ENCODE data around the gene SIVA1. TPM values are rescaled to one million over a fixed set of nuclear protein-coding genes. Genes with fewer than 3 reads are reported as not detected.

Gene SIVA1
- polyA plus RNA-seq, 3 donors, result 102 to 193 (median 156) TPM

DNA sequence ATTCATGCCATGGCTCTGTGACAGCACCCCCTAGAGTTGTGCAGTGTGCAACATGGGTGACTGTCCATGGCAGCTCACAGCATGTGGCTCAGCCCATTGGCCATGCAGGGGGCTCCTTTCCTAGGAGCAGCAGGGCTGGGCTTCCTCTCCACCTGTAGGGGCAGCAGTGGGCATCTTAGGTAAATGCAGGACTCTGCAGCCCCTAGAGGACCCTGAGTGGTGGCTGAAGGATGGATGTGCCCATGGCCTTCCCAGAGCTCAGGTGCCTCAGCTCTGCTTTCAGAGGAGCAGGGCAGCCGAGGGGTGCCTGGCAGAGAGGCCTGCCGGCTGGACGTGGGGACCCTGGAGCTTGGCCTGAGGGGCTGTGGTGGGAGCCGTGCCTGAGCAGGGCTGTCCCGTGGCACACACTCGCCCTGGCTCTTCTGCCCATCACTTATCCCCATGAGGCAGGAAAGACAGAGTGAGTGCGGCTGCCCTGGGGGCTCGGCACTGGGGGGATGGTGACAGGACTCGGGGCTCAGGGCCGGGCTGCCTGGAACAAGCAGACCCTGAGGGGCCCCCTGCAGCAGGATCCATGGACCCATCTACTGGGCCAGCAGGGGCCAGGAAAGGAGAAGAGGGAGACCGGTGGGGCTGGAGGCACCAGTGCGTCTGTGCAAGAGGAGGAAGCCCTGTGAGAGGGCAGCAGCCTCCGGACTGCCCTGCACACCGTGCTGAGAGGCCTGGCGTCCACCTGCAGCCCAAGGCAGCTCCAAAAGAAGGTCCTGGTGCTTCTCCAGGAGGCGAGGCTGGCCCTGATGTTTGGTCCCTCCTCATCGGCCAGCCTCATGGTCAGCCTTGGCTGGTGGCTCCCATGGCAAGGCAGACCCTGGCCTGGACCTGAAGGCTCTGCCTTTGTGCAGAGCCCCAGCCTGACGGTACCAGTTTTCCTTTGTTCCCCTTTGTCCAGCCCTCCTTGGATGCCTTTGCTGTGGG lies 21.3 kb upstream of the SIVA1 start:
- 93% methylated on average over 16 of the region's 18 CpGs for WGBS (ENCODE audit: insufficient coverage)
- H3K9me3 Mint-ChIP-seq, result no peaks in the 10 kb centered on the region
- Histone ChIP-seq H2AFZ (ENCODE audit: insufficient read depth, low read depth, low read length, poor library complexity, severe bottlenecking) (no peak overlapping the region), H3K79me2 (ENCODE audit: insufficient read depth, low read length) (no peaks in the 10 kb centered on the region), H3K27ac (ENCODE audit: low read depth in 1 of 2, low read length in 2 of 2) (no peak overlapping the region), H3K9me3 (replicated peaks in 1 of 2; ENCODE audit: control insufficient read depth in 1 of 2, insufficient read depth in 1 of 2, low read length in 2 of 2) (no peaks in the 10 kb centered on the region), H3K4me2 (replicated peaks; ENCODE audit: extremely low read depth, low read length, poor library complexity, severe bottlenecking) (no peak overlapping the region), H3K4me3 (replicated peaks in 1 of 3; ENCODE audit: low read depth in 2 of 3, low read length in 3 of 3) (no peak overlapping the region), H4K20me1 (ENCODE audit: insufficient read depth, low read length) (no peaks in the 10 kb centered on the region), H3K4me1 (ENCODE audit: control insufficient read depth in 1 of 2, insufficient read depth in 2 of 2, low read length in 2 of 2) (peaks cover 12% of the 10 kb centered on the region in 2 donors), H3K36me3 (replicated peaks in 1 of 2; ENCODE audit: control insufficient read depth in 1 of 2, insufficient read depth in 2 of 2, low read length in 2 of 2) (no peaks in the 10 kb centered on the region), H3K9ac (ENCODE audit: insufficient read depth, low read length, poor library complexity, severe bottlenecking) (no peak overlapping the region), H3K27me3 (ENCODE audit: control insufficient read depth in 2 of 2, insufficient read depth in 2 of 2, low read length in 2 of 2) (no peaks in the 10 kb centered on the region)
- TF ChIP-seq, protein P1, sequence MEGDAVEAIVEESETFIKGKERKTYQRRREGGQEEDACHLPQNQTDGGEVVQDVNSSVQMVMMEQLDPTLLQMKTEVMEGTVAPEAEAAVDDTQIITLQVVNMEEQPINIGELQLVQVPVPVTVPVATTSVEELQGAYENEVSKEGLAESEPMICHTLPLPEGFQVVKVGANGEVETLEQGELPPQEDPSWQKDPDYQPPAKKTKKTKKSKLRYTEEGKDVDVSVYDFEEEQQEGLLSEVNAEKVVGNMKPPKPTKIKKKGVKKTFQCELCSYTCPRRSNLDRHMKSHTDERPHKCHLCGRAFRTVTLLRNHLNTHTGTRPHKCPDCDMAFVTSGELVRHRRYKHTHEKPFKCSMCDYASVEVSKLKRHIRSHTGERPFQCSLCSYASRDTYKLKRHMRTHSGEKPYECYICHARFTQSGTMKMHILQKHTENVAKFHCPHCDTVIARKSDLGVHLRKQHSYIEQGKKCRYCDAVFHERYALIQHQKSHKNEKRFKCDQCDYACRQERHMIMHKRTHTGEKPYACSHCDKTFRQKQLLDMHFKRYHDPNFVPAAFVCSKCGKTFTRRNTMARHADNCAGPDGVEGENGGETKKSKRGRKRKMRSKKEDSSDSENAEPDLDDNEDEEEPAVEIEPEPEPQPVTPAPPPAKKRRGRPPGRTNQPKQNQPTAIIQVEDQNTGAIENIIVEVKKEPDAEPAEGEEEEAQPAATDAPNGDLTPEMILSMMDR (IDR thresholded peaks at IDR 0.05), result no peak
- no peak overlapping the region for H3K4me3 Mint-ChIP-seq
- H3K27ac Mint-ChIP-seq, result no peak overlapping the region
- no peak for DNase-seq
- peaks cover 0 to 9% (median 6%) of the 10 kb centered on the region in 3 donors for H3K27me3 Mint-ChIP-seq (ENCODE audit: low read depth in 3 of 3)
- no peaks in the 10 kb centered on the region for H3K36me3 Mint-ChIP-seq
- intact Hi-C loops (cut with micrococcal nuclease), result no loop called here
- H3K4me1 Mint-ChIP-seq, result peaks cover 11% of the 10 kb centered on the region

DNA sequence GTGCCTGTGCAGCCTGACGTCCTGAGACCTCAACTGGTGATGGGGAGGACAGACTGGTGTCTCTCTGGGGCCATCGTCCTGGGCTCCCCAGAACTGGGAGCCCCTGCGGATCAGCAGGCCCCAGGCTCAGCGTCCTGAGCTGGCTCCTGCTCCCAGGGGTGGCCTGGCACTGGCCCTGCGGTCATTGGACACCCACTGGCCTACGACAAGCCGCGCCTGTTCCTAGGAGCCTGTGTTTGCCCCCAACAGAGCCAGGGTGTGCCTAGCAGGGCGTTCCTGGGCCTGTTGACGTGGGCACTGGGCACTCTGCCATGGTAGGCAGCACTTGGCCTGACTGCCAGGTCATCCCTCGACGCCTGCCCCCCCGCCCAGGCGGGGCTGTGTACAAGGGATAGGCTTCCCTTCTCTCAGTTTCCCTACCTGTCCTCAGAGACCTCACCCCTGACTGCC lies 20.6 kb upstream of the SIVA1 start:
- Mint-ChIP-seq H3K4me3 (no peak overlapping the region), H3K27me3 (ENCODE audit: low read depth in 3 of 3) (peaks cover 0 to 10% (median 5%) of the 10 kb centered on the region in 3 donors), H3K36me3 (no peaks in the 10 kb centered on the region), H3K9me3 (no peaks in the 10 kb centered on the region), H3K4me1 (peaks cover 11% of the 10 kb centered on the region), H3K27ac (no peak overlapping the region)
- H3K79me2 ChIP-seq (ENCODE audit: insufficient read depth, low read length), result no peaks in the 10 kb centered on the region
- TF ChIP-seq, protein P1 (IDR thresholded peaks at IDR 0.05), result no peak
- H3K4me2 ChIP-seq (replicated peaks; ENCODE audit: extremely low read depth, low read length, poor library complexity, severe bottlenecking), result no peak overlapping the region
- H3K27me3 ChIP-seq (ENCODE audit: control insufficient read depth in 2 of 2, insufficient read depth in 2 of 2, low read length in 2 of 2), result no peaks in the 10 kb centered on the region
- H3K36me3 ChIP-seq (replicated peaks in 1 of 2; ENCODE audit: control insufficient read depth in 1 of 2, insufficient read depth in 2 of 2, low read length in 2 of 2), result no peaks in the 10 kb centered on the region
- intact Hi-C loops (cut with micrococcal nuclease), result no loop called here
- no peak overlapping the region for H3K27ac ChIP-seq (ENCODE audit: low read depth in 1 of 2, low read length in 2 of 2)
- H3K9me3 ChIP-seq (replicated peaks in 1 of 2; ENCODE audit: control insufficient read depth in 1 of 2, insufficient read depth in 1 of 2, low read length in 2 of 2), result no peaks in the 10 kb centered on the region
- H3K4me1 ChIP-seq (ENCODE audit: control insufficient read depth in 1 of 2, insufficient read depth in 2 of 2, low read length in 2 of 2), result peaks cover 12 to 13% of the 10 kb centered on the region in 2 donors
- H2AFZ ChIP-seq (ENCODE audit: insufficient read depth, low read depth, low read length, poor library complexity, severe bottlenecking), result no peak overlapping the region
- H4K20me1 ChIP-seq (ENCODE audit: insufficient read depth, low read length), result no peaks in the 10 kb centered on the region
- WGBS (ENCODE audit: insufficient coverage), result 85% methylated on average over 10 of the region's 14 CpGs
- no peak for DNase-seq
- no peak overlapping the region for H3K9ac ChIP-seq (ENCODE audit: insufficient read depth, low read length, poor library complexity, severe bottlenecking)
- no peak overlapping the region for H3K4me3 ChIP-seq (replicated peaks in 1 of 3; ENCODE audit: low read depth in 2 of 3, low read length in 3 of 3)

All from CD14-positive monocyte (primary cell).